ENCODE results near the gene ASPHD2. TPM values are rescaled to one million over a fixed set of nuclear protein-coding genes. Genes with fewer than 3 reads are reported as not detected.

Gene ASPHD2
- total and polyA plus RNA-seq, 2 of the 13 experiments (the other 11 are each of a cell fraction or from before 2014, with no cell fraction given), result 0.04 TPM

DNA sequence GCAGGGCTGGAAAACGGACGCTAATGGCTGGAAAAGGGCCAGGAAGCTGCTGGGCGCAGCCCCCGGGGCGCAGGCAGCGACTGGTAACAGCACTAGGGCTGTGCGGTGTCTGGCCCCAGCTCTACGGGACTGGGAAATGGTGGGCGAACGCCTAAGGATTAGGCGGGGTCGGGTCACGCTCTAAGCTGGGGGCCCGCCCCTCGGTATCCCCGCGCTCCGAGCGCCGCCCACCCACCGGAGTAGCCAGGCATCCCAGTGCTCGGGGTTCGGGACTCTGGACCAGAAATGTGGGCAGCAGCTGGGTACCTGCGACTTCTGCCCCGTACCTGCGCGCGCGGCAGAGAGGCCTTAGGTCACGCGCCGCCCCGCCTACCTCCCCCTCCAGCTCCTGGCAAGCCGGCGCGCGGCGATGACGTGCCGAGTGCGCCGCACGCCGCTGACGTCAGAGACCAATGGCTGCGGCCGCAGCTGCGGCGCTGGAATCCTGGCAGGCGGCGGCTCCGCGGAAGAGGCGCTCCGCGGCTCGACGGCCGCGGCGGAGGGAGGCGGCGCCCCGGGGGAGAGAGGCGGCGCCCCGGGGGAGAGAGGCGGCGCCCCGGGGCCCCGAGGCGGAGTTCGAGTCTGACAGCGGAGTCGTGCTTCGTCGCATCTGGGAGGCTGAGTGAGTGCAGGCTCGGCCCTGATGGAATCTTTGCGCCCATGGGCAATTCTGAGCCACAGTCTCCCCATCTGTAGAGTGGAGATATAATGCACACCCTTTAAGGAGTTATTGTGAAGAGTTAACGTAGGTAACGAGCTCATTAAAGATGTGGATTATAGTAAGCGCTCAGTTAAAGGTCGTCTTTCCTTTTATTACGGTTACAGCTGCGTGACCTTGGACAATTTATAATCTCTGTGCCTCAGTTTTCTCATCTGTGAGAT, 54.6 kb downstream of the ASPHD2 start, which contains the start of the genes HPS4 and SRRD (continued):
- TF ChIP-seq, protein P1, sequence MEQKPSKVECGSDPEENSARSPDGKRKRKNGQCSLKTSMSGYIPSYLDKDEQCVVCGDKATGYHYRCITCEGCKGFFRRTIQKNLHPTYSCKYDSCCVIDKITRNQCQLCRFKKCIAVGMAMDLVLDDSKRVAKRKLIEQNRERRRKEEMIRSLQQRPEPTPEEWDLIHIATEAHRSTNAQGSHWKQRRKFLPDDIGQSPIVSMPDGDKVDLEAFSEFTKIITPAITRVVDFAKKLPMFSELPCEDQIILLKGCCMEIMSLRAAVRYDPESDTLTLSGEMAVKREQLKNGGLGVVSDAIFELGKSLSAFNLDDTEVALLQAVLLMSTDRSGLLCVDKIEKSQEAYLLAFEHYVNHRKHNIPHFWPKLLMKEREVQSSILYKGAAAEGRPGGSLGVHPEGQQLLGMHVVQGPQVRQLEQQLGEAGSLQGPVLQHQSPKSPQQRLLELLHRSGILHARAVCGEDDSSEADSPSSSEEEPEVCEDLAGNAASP (CRISPR knock-in tag; IDR thresholded peaks at IDR 0.05; ENCODE audit: borderline replicate concordance), result peak; percentile 61
- TF ChIP-seq, protein P2, sequence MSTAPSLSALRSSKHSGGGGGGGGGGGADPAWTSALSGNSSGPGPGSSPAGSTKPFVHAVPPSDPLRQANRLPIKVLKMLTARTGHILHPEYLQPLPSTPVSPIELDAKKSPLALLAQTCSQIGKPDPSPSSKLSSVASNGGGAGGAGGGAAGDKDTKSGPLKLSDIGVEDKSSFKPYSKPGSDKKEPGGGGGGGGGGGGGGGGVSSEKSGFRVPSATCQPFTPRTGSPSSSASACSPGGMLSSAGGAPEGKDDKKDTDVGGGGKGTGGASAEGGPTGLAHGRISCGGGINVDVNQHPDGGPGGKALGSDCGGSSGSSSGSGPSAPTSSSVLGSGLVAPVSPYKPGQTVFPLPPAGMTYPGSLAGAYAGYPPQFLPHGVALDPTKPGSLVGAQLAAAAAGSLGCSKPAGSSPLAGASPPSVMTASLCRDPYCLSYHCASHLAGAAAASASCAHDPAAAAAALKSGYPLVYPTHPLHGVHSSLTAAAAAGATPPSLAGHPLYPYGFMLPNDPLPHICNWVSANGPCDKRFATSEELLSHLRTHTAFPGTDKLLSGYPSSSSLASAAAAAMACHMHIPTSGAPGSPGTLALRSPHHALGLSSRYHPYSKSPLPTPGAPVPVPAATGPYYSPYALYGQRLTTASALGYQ (CRISPR knock-in tag; IDR thresholded peaks at IDR 0.05), result no peak; the same call in 1 of the 2 replicates
- TF ChIP-seq, protein P3, sequence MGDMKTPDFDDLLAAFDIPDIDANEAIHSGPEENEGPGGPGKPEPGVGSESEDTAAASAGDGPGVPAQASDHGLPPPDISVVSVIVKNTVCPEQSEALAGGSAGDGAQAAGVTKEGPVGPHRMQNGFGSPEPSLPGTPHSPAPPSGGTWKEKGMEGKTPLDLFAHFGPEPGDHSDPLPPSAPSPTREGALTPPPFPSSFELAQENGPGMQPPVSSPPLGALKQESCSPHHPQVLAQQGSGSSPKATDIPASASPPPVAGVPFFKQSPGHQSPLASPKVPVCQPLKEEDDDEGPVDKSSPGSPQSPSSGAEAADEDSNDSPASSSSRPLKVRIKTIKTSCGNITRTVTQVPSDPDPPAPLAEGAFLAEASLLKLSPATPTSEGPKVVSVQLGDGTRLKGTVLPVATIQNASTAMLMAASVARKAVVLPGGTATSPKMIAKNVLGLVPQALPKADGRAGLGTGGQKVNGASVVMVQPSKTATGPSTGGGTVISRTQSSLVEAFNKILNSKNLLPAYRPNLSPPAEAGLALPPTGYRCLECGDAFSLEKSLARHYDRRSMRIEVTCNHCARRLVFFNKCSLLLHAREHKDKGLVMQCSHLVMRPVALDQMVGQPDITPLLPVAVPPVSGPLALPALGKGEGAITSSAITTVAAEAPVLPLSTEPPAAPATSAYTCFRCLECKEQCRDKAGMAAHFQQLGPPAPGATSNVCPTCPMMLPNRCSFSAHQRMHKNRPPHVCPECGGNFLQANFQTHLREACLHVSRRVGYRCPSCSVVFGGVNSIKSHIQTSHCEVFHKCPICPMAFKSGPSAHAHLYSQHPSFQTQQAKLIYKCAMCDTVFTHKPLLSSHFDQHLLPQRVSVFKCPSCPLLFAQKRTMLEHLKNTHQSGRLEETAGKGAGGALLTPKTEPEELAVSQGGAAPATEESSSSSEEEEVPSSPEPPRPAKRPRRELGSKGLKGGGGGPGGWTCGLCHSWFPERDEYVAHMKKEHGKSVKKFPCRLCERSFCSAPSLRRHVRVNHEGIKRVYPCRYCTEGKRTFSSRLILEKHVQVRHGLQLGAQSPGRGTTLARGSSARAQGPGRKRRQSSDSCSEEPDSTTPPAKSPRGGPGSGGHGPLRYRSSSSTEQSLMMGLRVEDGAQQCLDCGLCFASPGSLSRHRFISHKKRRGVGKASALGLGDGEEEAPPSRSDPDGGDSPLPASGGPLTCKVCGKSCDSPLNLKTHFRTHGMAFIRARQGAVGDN (CRISPR knock-in tag; IDR thresholded peaks at IDR 0.05), result peak; percentile 88
- TF ChIP-seq, protein P4, sequence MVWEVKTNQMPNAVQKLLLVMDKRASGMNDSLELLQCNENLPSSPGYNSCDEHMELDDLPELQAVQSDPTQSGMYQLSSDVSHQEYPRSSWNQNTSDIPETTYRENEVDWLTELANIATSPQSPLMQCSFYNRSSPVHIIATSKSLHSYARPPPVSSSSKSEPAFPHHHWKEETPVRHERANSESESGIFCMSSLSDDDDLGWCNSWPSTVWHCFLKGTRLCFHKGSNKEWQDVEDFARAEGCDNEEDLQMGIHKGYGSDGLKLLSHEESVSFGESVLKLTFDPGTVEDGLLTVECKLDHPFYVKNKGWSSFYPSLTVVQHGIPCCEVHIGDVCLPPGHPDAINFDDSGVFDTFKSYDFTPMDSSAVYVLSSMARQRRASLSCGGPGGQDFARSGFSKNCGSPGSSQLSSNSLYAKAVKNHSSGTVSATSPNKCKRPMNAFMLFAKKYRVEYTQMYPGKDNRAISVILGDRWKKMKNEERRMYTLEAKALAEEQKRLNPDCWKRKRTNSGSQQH (CRISPR knock-in tag; IDR thresholded peaks at IDR 0.05; ENCODE audit: low read depth), result peak; percentile 48; the same call in 1 of the 2 replicates
- TF ChIP-seq ARNT2 (CRISPR knock-in tag; IDR thresholded peaks at IDR 0.05; ENCODE audit: low read depth), result peak; percentile 81
- TF ChIP-seq RFX3 (CRISPR knock-in tag; IDR thresholded peaks at IDR 0.05), result no peak
- TF ChIP-seq HNRNPUL1 (IDR thresholded peaks at IDR 0.05; ENCODE audit: low read depth, low read length), result no peak
- no peak for TF ChIP-seq PHB2 (IDR thresholded peaks at IDR 0.05; ENCODE audit: partially characterized antibody)
- no peak for TF ChIP-seq CEBPB (IDR thresholded peaks at IDR 0.05; ENCODE audit: borderline replicate concordance, low read depth, low read length)
- peak; percentile 89 for TF ChIP-seq PHF8 (CRISPR knock-in tag; IDR thresholded peaks at IDR 0.05)
- TF ChIP-seq HMG20B (CRISPR knock-in tag; conservative IDR thresholded peaks at IDR 0.05), result no peak
- peak; percentile 72 for TF ChIP-seq RXRB (CRISPR knock-in tag; IDR thresholded peaks at IDR 0.05; ENCODE audit: borderline replicate concordance)
- TF ChIP-seq MAFG (CRISPR knock-in tag; IDR thresholded peaks at IDR 0.05), result no peak
- TF ChIP-seq POLR2AphosphoS2 (IDR thresholded peaks at IDR 0.05; ENCODE audit: low read depth, low read length), result no peak
- peak; percentile 76; the same call in 1 of the 2 replicates for TF ChIP-seq NFKBIZ (CRISPR knock-in tag; IDR thresholded peaks at IDR 0.05)
- TF ChIP-seq ELF4 (CRISPR knock-in tag; IDR thresholded peaks at IDR 0.05; ENCODE audit: borderline replicate concordance), result no peak
- peak; percentile 85; the same call in 1 of the 2 replicates for TF ChIP-seq ZMYM3 (CRISPR knock-in tag; IDR thresholded peaks at IDR 0.05)
- no peak for TF ChIP-seq TCF7L2 (IDR thresholded peaks at IDR 0.05; ENCODE audit: low read depth, low read length)
- TF ChIP-seq GTF3A (CRISPR knock-in tag; conservative IDR thresholded peaks at IDR 0.05), result no peak
- TF ChIP-seq MIER2 (CRISPR knock-in tag; IDR thresholded peaks at IDR 0.05), result 0 out of 2 replicates have a peak, but pooled peaks have one; percentile 41
- no peak for TF ChIP-seq ZNF703 (CRISPR knock-in tag; IDR thresholded peaks at IDR 0.05; ENCODE audit: borderline replicate concordance)

Measured in HepG2 (cell line).